ENCODE measurements around the gene LAD1.

Gene LAD1

GRCh38 chr1:201419746-201420607 lies 20.9 kb upstream of the LAD1 start:
- in situ Hi-C loops (cut with HindIII; ENCODE audit: low sequenced_read_pairs) = no loop called here

- in situ Hi-C loops (cut with HindIII; ENCODE audit: low sequenced_read_pairs) = no loop called here
Observed at GRCh38 chr1:201419256-201419655, 20.1 kb upstream of the LAD1 start.

DNA sequence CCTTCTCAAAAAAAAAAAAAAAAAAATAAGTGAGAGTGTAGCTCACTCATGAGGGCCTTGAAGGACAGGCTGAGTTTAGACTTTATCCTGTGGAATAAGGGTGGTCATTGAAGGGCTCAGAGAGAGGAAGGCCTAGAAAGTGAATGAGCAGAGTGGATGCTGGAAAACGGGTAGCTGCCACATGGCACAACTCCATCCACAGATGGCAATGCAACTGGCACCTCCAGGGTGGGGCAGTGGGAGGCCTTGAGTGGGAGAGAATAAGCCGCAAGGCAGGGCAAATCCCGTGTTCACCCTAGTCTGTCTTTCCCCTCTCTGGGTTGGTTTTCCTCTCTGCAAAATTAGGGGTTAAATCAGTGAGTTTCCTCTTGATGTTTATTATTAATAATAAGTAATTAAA lies 19.3 kb upstream of the LAD1 start:
- in situ Hi-C loops (cut with HindIII; ENCODE audit: low sequenced_read_pairs) = no loop called here

GRCh38 chr1:201414051-201414738 lies 15.1 kb upstream of the LAD1 start:
- in situ Hi-C loops (cut with HindIII; ENCODE audit: low sequenced_read_pairs) = no loop called here

DNA sequence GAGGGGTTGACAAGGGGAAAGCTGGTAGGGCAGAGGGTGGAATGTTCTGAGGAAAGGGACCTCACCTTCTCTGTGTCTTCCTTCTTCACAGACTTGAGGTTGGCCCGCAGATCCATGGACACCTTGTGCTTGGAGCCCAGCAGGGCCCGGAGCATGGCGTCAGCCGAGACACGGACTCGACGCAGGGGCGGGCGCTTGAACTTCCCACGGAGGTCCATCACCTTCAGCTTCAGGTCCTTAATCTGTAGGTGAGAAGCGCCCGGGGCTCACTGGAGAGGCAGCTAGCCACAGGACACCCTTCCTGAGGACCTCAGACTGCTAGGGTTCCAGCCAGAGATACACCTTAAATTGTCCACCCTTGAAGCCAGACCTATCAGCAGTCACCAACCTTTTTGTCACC lies 12.2 kb upstream of the LAD1 start:
- in situ Hi-C loops (cut with HindIII; ENCODE audit: low sequenced_read_pairs) = no loop called here

DNA sequence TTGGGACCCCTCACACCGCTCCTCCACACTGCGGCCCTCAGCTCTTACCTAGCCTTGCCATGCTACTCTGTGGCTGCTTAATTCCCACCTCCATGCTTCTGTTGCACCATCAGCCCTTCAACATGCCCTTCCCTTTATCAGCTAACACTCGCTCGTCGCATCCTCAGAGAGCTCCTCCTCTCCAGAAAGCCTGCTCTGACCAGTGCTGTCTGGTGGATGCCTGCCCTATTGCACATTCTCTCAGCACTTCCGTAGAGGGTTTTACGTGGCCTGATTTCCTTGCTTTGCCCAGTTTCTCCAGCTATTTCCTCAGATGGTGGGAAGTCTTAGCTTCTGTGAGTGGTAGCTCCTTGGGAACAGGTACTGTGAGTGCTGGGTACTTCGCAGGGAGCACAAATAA lies 10.3 kb upstream of the LAD1 start:
- in situ Hi-C loops (cut with HindIII; ENCODE audit: low sequenced_read_pairs) = no loop called here

DNA sequence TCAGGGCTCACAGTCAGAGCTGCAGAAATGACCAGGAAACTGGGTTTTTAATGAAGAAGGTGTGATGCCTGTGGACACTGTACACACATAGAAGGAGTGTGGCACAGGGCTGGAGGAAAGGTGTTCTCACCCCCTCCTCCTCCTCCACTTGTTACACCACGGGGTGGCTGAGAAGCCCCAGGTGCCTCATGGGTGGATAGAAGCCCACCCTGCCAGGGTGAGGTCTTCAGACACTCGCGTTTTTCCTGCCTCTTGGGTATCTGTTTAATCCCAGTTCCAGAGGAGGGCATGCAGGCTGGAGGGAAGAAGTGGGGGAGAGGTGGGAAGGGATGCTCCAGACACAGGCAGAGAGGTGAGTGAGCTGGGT lies 9.7 kb upstream of the LAD1 start:
- in situ Hi-C loops (cut with HindIII; ENCODE audit: low sequenced_read_pairs) = no loop called here

- in situ Hi-C loops (cut with HindIII; ENCODE audit: low sequenced_read_pairs) = no loop called here
Observed at GRCh38 chr1:201408176-201408833, 9.2 kb upstream of the LAD1 start.

DNA sequence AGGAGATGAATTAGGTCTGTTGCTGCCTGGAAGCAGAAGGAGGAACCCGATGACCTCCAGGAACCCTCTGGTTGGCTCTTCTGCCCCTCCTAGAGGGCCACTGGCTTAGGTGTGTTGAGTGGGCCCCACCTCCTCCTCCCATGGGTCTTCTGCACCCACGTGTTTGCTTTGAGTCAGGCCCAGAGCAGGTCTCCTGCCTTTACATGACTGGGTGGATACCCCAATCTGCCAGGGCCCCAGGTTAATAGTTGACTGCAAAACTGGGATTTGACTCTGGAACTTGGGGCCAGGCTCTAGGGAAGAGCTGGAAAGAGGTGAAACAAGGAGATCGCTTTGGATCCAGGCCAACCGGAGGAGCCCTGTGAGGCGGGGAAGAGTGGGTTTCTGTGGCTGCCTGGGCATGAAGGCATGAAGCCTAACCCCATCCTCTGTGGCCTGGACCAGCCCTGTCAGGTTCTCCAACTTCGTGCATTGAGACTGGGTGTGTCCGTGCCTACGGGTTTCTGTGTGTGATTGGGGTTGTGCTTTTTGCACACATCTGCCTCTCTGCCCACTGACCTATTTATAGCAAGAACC lies 7.8 kb upstream of the LAD1 start:
- in situ Hi-C loops (cut with HindIII; ENCODE audit: low sequenced_read_pairs) = no loop called here

DNA sequence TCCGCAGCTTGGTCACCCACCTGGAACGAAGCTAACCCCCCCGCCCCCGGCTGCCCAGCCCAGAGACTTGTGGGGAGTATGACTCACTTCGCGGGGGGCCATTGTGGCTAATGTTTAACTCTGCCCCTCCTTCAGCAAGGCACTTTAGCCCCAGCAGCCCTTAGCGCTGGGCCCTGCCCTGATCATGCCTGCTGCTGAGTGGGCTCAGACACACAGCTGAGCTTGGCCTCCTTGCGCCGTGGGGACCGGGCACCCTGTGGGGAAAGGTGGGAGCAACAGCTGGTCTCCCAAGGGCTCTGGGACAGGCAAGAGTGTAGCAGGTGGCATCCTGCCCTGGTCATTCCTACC lies 6.3 kb upstream of the LAD1 start:
- in situ Hi-C loops (cut with HindIII; ENCODE audit: low sequenced_read_pairs) = no loop called here

DNA sequence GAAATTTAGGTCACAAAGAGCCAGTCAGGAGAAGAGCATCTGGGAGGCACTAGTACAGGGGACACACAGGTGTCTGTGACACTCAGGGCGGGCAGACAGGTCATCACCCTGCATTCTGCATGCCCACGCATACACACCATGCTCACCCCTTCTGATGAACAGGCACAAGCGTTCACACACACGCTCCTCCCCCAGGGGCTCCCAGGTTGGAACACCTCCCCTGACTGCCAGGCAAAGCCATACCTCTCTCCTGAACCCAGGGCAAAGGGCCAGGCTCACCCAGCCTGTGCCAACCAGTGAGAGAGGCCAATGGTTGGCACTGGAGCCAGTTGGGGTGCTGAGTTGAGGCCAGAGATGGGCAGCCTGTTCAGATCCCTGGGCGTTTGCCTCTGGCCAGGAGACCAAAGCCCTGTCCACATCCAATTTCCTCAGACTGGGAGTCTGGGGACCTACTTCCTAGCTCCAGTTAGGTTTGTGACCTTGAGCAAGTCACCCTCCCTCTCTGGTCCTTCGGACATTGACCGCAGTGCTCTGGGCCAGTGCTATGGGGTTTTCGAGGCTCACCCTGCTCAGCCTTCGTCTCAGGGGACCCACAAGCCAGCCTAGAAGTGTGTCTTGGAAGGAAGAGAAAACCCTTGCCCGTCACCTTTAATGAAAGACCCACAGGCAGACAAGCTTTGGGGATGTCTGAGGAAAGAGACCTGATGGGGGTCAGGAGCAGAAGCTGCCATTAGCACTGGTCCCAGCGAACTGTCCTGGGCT lies 5.8 kb upstream of the LAD1 start:
- in situ Hi-C loops (cut with HindIII; ENCODE audit: low sequenced_read_pairs) = no loop called here

DNA sequence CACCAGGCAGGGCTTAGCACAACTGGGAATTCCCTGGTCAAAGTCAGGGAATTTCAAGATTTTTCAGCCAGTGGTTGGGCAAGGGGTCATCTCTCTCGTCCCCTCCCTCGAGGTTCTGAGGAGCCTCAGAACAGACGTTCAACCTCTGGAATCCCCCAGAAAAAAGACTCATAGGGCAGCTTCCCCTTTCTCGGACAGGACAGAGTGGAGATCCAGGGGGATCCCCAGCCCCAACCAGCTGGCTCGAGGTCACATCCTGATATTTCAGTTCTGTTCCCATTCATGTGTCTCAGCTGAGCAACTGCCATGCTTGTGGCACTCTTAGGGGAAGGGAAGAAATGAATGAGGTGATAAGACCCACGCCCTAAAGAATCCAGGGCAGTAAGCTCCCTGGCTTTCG lies 4.9 kb upstream of the LAD1 start:
- in situ Hi-C loops (cut with HindIII; ENCODE audit: low sequenced_read_pairs) = no loop called here

- in situ Hi-C loops (cut with HindIII; ENCODE audit: low sequenced_read_pairs) = no loop called here
Observed at GRCh38 chr1:201403359-201403758, 4.2 kb upstream of the LAD1 start.

DNA sequence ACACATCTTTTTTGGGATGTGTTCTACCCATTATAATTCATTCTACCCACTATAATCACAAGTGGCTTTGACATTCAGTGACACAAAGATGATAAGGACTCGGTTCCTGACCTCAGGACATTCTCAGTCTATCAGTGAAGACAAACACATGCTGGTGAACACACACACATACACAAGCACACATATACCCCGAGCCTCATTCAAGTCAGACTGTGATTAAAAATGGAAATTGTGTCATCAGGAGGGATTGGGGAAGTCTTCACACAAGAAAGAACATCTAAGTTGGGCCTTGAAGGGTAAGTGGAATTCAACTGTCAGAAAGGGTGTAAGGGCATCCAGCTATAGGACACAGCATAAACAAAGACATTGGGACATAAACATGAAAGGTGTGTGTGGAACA lies 2.6 kb upstream of the LAD1 start:
- in situ Hi-C loops (cut with HindIII; ENCODE audit: low sequenced_read_pairs) = no loop called here

DNA sequence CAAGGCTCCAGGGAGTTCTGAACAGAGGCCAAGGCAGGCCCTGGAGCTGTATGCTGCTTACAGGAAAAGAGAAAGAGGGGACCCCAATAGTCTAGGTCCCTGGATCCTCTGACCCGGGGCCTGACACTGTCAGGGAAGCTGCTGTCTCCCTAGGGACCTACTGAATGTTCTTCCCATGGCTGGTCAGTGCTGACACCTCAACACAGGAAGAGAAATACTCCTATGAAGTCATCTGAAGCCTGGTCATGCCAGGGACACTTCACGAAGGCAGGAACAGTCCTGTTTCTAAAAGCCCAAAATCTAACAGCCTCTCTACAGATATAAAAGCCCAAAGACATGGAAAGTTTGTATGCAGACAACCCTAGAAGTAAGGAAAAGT lies 1.7 kb upstream of the LAD1 start:
- in situ Hi-C loops (cut with HindIII; ENCODE audit: low sequenced_read_pairs) = no loop called here

DNA sequence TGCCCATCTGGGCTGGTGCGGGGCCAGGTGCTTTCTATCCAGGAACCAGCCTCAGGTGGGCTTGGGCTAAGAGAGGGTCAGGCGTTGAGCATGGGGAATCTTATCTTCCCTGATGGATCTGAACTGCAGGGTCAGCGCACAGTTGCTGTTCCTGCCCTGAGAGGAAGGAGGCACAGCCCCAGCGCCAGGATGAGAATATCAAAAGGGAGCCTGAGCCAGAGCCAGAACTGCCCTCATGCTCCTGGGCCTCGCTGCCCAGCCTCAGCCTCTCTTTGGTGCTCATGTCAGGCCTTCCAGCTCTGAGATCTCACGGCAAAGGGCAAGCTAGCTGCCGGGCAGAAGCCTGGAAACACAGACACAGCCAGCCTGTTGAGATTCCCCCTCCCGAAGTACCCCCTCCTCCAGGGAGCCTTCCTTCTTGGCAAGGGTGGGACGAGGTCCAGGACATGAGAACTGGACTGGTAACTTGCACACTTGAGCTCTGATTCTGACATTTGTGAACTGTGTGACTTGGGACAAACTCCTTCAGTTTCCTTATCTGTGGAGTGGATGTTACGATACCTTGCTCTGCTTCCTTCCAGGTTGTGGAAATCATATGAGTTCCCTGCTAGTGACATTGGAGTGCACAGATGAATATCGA lies 1.2 kb upstream of the LAD1 start:
- in situ Hi-C loops (cut with HindIII; ENCODE audit: low sequenced_read_pairs) = no loop called here

DNA sequence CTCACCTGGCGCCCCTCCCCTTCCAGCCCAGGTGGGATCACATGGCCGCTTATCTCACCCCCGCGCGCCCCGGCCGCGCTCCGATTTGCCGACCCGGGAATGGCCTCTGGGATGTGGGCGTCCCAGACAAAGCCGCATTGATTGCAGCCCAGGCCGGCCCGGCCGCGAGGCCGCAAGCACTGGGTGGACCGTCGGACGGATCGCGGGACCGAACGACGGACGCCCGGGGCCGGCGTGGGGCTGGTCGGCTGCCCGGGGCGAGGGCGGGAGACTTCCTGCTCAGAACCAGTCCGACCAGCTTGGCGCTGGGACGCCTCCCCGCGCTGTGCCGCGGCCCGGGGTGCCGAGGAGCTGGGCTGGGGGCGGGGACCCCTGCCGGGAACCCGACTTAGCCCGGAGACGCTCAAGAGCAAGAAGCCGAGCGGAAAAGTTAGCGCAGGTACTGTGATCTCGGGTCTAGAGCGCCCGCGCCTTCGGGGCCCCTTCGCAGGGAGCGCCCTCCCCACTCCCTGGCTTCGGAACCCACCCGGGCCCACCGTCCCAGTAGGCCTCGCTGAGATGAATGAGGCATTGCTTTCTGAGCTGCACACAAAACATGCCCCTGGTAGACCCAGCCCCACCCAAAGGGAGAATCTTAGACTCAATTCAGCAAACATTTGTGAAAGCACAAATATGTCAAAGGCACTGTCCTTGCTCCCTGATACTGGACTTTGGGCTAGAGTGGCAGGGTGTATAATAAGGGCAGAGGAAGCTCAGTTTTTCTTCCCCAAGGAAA lies 415 bp upstream of the LAD1 start:
- in situ Hi-C loops (cut with HindIII; ENCODE audit: low sequenced_read_pairs) = no loop called here

- in situ Hi-C loops (cut with HindIII; ENCODE audit: low sequenced_read_pairs) = no loop called here
Observed at GRCh38 chr1:201397675-201398074, 1.4 kb downstream of the LAD1 start.

GRCh38 chr1:201396861-201397464 lies 2.2 kb downstream of the LAD1 start:
- in situ Hi-C loops (cut with HindIII; ENCODE audit: low sequenced_read_pairs) = no loop called here

All from DLD1 (cell line).